GM21423 (cell line): ENCODE measurements around the gene PKDREJ.

ENCODE experiments used
- ATAC-seq: cut with Tn5 transposase; IDR thresholded peaks from one replicate; pipeline ENCODE4 v1.9.1; 2021; ENCODE audit warnings: mild to moderate bottlenecking, moderate library complexity; ENCODE audit not compliant: unreplicated experiment

The PKDREJ gene

DNA sequence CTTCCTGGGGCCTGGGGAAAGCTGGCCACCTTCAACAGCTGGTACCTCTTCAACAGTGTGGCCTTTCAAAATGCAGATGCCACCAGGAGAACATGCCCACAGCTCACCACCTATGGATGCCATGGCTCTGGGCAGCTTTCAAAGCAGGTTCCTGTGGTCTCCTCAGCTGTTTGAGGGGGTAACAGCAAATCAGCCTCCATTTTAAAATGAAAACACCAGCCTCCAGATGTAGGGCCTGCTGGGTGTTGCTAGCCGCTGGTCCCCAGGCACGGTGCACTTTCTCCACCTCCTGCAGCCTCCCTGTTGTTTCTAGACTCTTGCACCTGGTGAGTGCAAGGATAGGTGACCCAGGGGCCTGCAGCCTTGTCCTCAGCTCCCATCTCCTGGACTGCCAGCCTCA lies 23.1 kb downstream of the PKDREJ start:
- no peak for ATAC-seq

DNA sequence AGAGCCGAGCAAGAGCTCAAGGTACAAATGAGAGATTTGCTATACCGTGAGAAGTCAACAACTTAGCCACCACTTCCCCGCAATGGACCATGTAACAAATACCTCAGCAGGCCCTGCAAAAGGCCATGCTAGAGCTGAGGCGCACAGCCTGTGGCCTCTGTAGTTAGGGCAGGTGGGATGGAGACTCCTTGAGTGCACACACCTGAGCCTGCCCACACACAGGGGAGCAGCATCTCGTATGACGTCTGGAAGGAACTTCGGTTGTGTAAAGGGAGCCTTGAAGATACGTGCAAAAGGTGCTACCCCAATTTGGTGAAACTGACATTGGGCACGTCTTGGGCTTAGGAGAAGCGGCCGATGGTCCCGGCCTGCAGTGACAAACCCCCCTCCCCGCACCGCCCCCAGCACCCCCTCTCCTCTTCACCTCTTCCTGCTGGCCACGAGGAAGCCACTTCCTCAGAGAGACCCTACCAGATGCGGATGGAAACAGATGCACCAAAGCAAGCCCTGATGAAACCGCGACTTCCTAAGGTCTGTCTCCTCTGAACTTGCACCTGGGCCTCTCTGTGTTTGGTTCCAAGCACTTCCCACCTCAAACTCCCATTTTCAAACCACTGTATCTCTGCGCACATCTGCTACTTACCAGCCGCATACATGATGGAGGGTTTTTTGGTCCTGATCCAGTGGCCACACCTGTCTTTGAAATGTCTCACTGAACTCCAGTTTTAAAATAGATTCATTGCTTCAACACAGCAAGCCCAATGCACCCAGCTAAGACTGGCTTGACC lies 23.7 kb downstream of the PKDREJ start:
- no peak for ATAC-seq

GRCh38 chr22:46238541-46238940 lies 24.6 kb downstream of the PKDREJ start:
- ATAC-seq: no peak

GRCh38 chr22:46237453-46238124 lies 25.6 kb downstream of the PKDREJ start:
- ATAC-seq: no peak

DNA sequence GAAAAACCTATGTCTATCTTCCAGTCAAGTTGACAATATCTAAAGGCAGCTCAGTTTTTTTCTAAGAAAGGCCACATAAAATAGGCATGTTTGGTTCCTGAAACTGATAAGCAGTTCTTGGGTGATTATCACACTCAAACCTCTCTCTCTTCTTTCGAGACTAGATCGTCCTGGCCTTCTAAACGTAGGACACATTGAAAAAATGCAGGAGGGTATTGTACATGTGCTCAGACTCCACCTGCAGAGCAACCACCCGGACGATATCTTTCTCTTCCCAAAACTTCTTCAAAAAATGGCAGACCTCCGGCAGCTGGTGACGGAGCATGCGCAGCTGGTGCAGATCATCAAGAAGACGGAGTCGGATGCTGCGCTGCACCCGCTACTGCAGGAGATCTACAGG lies 28.2 kb downstream of the PKDREJ start:
- ATAC-seq: no peak

GRCh38 chr22:46233231-46233630 lies 29.9 kb downstream of the PKDREJ start:
- ATAC-seq: no peak

DNA sequence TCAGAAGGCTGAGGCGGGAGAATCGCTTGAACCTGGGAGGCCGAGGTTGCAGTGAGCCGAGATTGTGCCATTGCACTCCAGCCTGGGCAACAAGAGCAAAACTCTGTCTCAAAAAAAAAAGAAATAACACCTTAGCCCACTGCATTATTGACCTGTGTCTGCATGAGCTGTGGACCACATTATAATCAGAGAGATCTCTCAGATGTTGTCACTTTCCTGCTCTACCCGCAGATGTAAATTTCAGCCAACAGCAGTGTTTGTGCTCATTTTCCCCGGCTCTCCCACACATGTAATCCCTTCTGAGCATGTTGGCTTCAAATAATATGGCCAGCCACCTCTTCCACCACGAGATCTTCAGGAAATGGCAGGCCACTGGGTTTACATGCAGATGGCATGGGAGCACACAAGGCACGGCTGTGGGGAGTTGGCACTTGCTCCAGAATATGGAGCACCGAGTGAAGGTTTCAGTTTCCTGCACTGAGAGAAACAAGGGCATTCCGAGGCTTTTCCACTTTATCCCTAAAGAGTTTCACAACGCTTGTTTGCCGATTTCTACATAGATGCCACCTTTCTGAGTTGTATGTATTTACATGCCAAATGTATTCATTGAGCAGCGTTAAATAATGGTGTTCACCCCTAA lies 32.8 kb downstream of the PKDREJ start:
- no peak for ATAC-seq

DNA sequence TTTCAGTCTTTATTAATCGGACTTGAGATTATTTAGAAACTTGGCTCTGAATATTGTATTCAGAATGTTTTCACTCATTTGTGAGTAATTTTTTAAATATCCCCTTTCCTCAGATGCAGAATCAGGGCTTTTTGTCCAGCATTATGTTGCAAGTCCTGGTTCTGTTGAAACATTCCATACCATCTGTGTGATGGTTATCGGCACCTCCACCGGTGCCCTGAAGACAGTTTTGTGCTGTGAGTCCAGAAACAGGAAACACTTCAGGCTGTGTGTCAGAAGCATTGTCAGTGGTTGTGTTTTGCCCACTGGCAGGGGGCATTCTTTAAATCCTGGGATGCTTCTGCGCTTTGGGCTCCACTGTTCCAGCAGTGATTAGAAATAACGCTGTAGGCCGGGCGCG lies 33.4 kb downstream of the PKDREJ start:
- ATAC-seq: no peak

- ATAC-seq: no peak
Observed at GRCh38 chr22:46226577-46226976, 36.6 kb downstream of the PKDREJ start.

- no peak for ATAC-seq
Observed at GRCh38 chr22:46225631-46226030, 37.5 kb downstream of the PKDREJ start.

- ATAC-seq: no peak
Observed at GRCh38 chr22:46224898-46225290, 38.2 kb downstream of the PKDREJ start.

GRCh38 chr22:46224044-46224897 lies 38.9 kb downstream of the PKDREJ start:
- no peak for ATAC-seq

GRCh38 chr22:46220921-46221320 lies 42.2 kb downstream of the PKDREJ start:
- ATAC-seq: no peak

GRCh38 chr22:46219636-46220035 lies 43.5 kb downstream of the PKDREJ start:
- ATAC-seq: no peak

DNA sequence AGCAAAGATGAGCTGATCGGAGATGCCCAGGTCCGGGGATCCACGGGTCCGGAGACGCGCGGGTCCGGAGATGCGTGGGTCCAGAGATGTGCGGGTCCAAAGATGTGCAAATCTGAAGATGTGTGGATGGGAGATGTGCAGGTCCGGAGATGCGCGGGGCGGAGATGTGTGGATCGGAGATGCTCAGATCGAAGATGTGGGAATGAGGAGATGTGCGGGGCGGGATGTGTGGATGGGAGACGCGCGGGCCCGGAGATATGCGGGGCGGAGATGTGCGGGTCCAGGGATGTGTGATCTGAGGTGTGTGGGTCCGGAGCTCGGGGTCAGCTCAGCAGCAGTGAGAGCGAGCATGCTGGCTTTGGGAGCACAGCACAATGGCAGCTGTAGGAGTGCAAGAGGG lies 48.5 kb downstream of the PKDREJ start:
- no peak for ATAC-seq

- ATAC-seq: no peak
Observed at GRCh38 chr22:46214149-46214548, 49.0 kb downstream of the PKDREJ start.

DNA sequence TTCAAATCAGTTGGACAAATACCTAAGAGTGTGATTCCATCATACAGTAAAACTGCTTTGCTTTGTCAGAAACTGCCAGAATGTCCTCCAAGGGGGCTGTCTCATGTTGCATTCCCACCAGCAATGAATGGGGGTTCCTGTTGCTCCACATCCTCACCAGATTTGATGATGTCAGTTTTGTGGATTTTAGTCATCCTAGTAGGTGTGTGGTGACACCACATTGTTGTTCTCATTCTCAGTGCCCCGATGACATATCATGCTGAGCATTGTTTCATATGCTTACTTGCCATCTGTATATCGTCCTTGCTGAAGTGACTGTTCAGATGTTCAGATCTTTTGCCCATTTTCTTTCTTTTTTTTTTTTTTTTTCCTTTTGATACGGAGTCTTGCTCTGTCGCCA lies 50.1 kb downstream of the PKDREJ start:
- no peak for ATAC-seq

- ATAC-seq: no peak
Observed at GRCh38 chr22:46212195-46212594, 50.9 kb downstream of the PKDREJ start.

DNA sequence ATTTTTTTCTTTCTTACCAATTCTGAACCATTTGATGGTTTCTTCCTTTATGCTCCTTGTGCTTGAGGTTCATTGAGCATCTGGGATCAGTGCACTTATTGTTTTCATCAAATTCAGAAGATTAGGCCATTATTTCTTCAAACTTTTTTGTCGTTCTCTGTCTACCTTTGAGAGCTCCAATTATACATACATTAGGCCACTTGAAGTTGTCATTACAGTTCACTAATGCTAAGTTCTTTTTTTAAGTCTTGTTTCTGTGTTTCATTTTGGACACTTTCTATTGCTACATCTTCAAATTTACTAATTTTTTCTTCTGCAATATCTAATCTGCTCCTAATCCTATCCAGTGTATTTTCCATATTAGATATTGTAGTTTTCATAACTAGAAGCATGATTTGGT lies 53.9 kb downstream of the PKDREJ start:
- ATAC-seq: no peak
